Neural cell (in vitro differentiated cells): ENCODE data around the gene COP1.

Source experiments
- CTCF ChIP-seq: fragments of 450-650 bp; IDR thresholded peaks from 2 replicates; pipeline ENCODE4 v1.5.1; 2014; ENCODE audit warnings: antibody characterized with exemption, mild to moderate bottlenecking, moderate library complexity; ENCODE audit not compliant: poor library complexity, severe bottlenecking
- EP300 ChIP-seq: fragments of 450-650 bp; conservative IDR thresholded peaks from 2 replicates; pipeline ENCODE4 v1.6.1; 2014; ENCODE audit warnings: antibody characterized with exemption, mild to moderate bottlenecking, moderate library complexity; ENCODE audit not compliant: poor library complexity, severe bottlenecking
- EZH2 ChIP-seq: fragments of 200-600, 300-800 bp; shearing (Covaris generic), sonication (generic); IDR thresholded peaks from 2 replicates; pipeline ENCODE4 v1.6.1; 2014; ENCODE audit warnings: antibody characterized with exemption, low read length, borderline replicate concordance, mild to moderate bottlenecking; ENCODE audit not compliant: insufficient read depth, poor library complexity, severe bottlenecking
- POLR2AphosphoS5 ChIP-seq: IDR thresholded peaks from 2 replicates; pipeline ENCODE4 v1.6.1; 2012
- RAD21 ChIP-seq: fragments of 450-650 bp; conservative IDR thresholded peaks from 2 replicates; pipeline ENCODE4 v1.6.1; 2014; ENCODE audit warnings: antibody characterized with exemption, mild to moderate bottlenecking, moderate library complexity
- TAF1 ChIP-seq: IDR thresholded peaks from 2 replicates; pipeline ENCODE4 v1.6.1; 2012; ENCODE audit warnings: low read depth

- TF ChIP-seq POLR2AphosphoS5 (no peak), CTCF (no peak), RAD21 (no peak), TAF1 (no peak), EZH2 (no peak), EP300 (no peak)
These were observed 4.5 kb upstream of the COP1 start for GRCh38 chr1:176211396-176212165.
